ENCODE measurements around the gene CENPH.
"Not testable (repeated sequence)": the region's sequence is repeated elsewhere in the genome, so short reads cannot be mapped to it uniquely, and the experiment has no call there.

The CENPH gene

GRCh38 chr5:69166686-69167492 is 22.5 kb upstream of the CENPH start, which contains the start of gene CCNB1:
CCNB1 (plus strand) TSS chr5:69167150; CDS start chr5:69167263, 113 bp downstream.
- H3K27ac ChIP-seq (ENCODE audit: low read length) = no peak within 1 kb of the TSS
- H3K9me3 ChIP-seq (ENCODE audit: control insufficient read depth in 2 of 2, low read length in 2 of 2) = no peaks in the 10 kb centered on the region
- peak within 1 kb of the TSS; percentile 60 for H3K9ac ChIP-seq (ENCODE audit: low read length in 2 of 2)
- H3K4me1 ChIP-seq (ENCODE audit: control insufficient read depth, insufficient read depth, low read length) = peaks cover 13% of the 10 kb centered on the region
- H3K27me3 ChIP-seq (ENCODE audit: control insufficient read depth in 1 of 2, insufficient read depth in 2 of 2, low read length in 2 of 2) = no peaks in the 10 kb centered on the region
- no peaks in the 10 kb centered on the region for H3K36me3 ChIP-seq (ENCODE audit: control insufficient read depth in 2 of 2, insufficient read depth in 2 of 2, low read length in 2 of 2)
- peak within 1 kb of the TSS; percentile 91 to 96 for H3K4me3 ChIP-seq (ENCODE audit: low read length in 2 of 2)

- no peaks in the 10 kb centered on the region for H3K36me3 ChIP-seq (ENCODE audit: control insufficient read depth in 2 of 2, insufficient read depth in 2 of 2, low read length in 2 of 2)
- peaks cover 13% of the 10 kb centered on the region for H3K4me1 ChIP-seq (ENCODE audit: control insufficient read depth, insufficient read depth, low read length)
- H3K4me3 ChIP-seq (ENCODE audit: low read length in 2 of 2) = peak overlapping the region; percentile 91 to 96
- peak overlapping the region; percentile 60 for H3K9ac ChIP-seq (ENCODE audit: low read length in 2 of 2)
- H3K9me3 ChIP-seq (ENCODE audit: control insufficient read depth in 2 of 2, low read length in 2 of 2) = no peaks in the 10 kb centered on the region
- H3K27me3 ChIP-seq (ENCODE audit: control insufficient read depth in 1 of 2, insufficient read depth in 2 of 2, low read length in 2 of 2) = no peaks in the 10 kb centered on the region
- H3K27ac ChIP-seq (ENCODE audit: low read length) = no peak overlapping the region
These were observed 21.9 kb upstream of the CENPH start for GRCh38 chr5:69167493-69167855.

- peak overlapping the region in 1 of 2 donors; percentile 91 for H3K4me3 ChIP-seq (ENCODE audit: low read length in 2 of 2)
- H3K9ac ChIP-seq (ENCODE audit: low read length in 2 of 2) = no peak overlapping the region
- H3K27me3 ChIP-seq (ENCODE audit: control insufficient read depth in 1 of 2, insufficient read depth in 2 of 2, low read length in 2 of 2) = no peaks in the 10 kb centered on the region
- no peak overlapping the region for H3K27ac ChIP-seq (ENCODE audit: low read length)
- H3K4me1 ChIP-seq (ENCODE audit: control insufficient read depth, insufficient read depth, low read length) = peaks cover 13% of the 10 kb centered on the region
- H3K36me3 ChIP-seq (ENCODE audit: control insufficient read depth in 2 of 2, insufficient read depth in 2 of 2, low read length in 2 of 2) = no peaks in the 10 kb centered on the region
- no peaks in the 10 kb centered on the region for H3K9me3 ChIP-seq (ENCODE audit: control insufficient read depth in 2 of 2, low read length in 2 of 2)
These were observed 21.5 kb upstream of the CENPH start for GRCh38 chr5:69167929-69168328.

- Histone ChIP-seq H3K27ac (ENCODE audit: low read length) (no peak overlapping the region), H3K9ac (ENCODE audit: low read length in 2 of 2) (no peak overlapping the region), H3K36me3 (ENCODE audit: control insufficient read depth in 2 of 2, insufficient read depth in 2 of 2, low read length in 2 of 2) (peaks cover 0 to 4% of the 10 kb centered on the region in 2 donors), H3K4me3 (ENCODE audit: low read length in 2 of 2) (no peak overlapping the region), H3K27me3 (ENCODE audit: control insufficient read depth in 1 of 2, insufficient read depth in 2 of 2, low read length in 2 of 2) (no peaks in the 10 kb centered on the region), H3K4me1 (ENCODE audit: control insufficient read depth, insufficient read depth, low read length) (peaks cover 13% of the 10 kb centered on the region), H3K9me3 (ENCODE audit: control insufficient read depth in 2 of 2, low read length in 2 of 2) (no peaks in the 10 kb centered on the region)
These were observed 18.9 kb upstream of the CENPH start for GRCh38 chr5:69170495-69170894.

- Histone ChIP-seq H3K27ac (ENCODE audit: low read length) (no peak overlapping the region), H3K27me3 (ENCODE audit: control insufficient read depth in 1 of 2, insufficient read depth in 2 of 2, low read length in 2 of 2) (no peaks in the 10 kb centered on the region), H3K36me3 (ENCODE audit: control insufficient read depth in 2 of 2, insufficient read depth in 2 of 2, low read length in 2 of 2) (peaks cover 0 to 4% of the 10 kb centered on the region in 2 donors), H3K4me1 (ENCODE audit: control insufficient read depth, insufficient read depth, low read length) (peaks cover 13% of the 10 kb centered on the region), H3K9ac (ENCODE audit: low read length in 2 of 2) (no peak overlapping the region), H3K4me3 (ENCODE audit: low read length in 2 of 2) (no peak overlapping the region), H3K9me3 (ENCODE audit: control insufficient read depth in 2 of 2, low read length in 2 of 2) (no peaks in the 10 kb centered on the region)
These were observed 18.4 kb upstream of the CENPH start for GRCh38 chr5:69170969-69171368.

GRCh38 chr5:69181659-69182293 is 7.6 kb upstream of the CENPH start:
- H3K36me3 ChIP-seq (ENCODE audit: control insufficient read depth in 2 of 2, insufficient read depth in 2 of 2, low read length in 2 of 2); H3K9ac ChIP-seq (ENCODE audit: low read length in 2 of 2); H3K27me3 ChIP-seq (ENCODE audit: control insufficient read depth in 1 of 2, insufficient read depth in 2 of 2, low read length in 2 of 2); H3K4me3 ChIP-seq (ENCODE audit: low read length in 2 of 2); H3K4me1 ChIP-seq (ENCODE audit: control insufficient read depth, insufficient read depth, low read length); H3K9me3 ChIP-seq (ENCODE audit: control insufficient read depth in 2 of 2, low read length in 2 of 2); H3K27ac ChIP-seq (ENCODE audit: low read length): not testable (repeated sequence)

- Histone ChIP-seq H3K27ac (ENCODE audit: low read length) (no peak overlapping the region), H3K9ac (ENCODE audit: low read length in 2 of 2) (no peak overlapping the region), H3K36me3 (ENCODE audit: control insufficient read depth in 2 of 2, insufficient read depth in 2 of 2, low read length in 2 of 2) (no peaks in the 10 kb centered on the region), H3K4me1 (ENCODE audit: control insufficient read depth, insufficient read depth, low read length) (peaks cover 8% of the 10 kb centered on the region), H3K4me3 (ENCODE audit: low read length in 2 of 2) (no peak overlapping the region), H3K9me3 (ENCODE audit: control insufficient read depth in 2 of 2, low read length in 2 of 2) (no peaks in the 10 kb centered on the region), H3K27me3 (ENCODE audit: control insufficient read depth in 1 of 2, insufficient read depth in 2 of 2, low read length in 2 of 2) (no peaks in the 10 kb centered on the region)
These were observed 4.8 kb upstream of the CENPH start for GRCh38 chr5:69184621-69185020.

- H3K4me3 ChIP-seq (ENCODE audit: low read length in 2 of 2) = no peak overlapping the region
- H3K4me1 ChIP-seq (ENCODE audit: control insufficient read depth, insufficient read depth, low read length) = peaks cover 14% of the 10 kb centered on the region
- no peak overlapping the region for H3K27ac ChIP-seq (ENCODE audit: low read length)
- H3K9ac ChIP-seq (ENCODE audit: low read length in 2 of 2) = no peak overlapping the region
- H3K36me3 ChIP-seq (ENCODE audit: control insufficient read depth in 2 of 2, insufficient read depth in 2 of 2, low read length in 2 of 2) = no peaks in the 10 kb centered on the region
- H3K27me3 ChIP-seq (ENCODE audit: control insufficient read depth in 1 of 2, insufficient read depth in 2 of 2, low read length in 2 of 2) = no peaks in the 10 kb centered on the region
- H3K9me3 ChIP-seq (ENCODE audit: control insufficient read depth in 2 of 2, low read length in 2 of 2) = no peaks in the 10 kb centered on the region
These were observed 2.0 kb upstream of the CENPH start for GRCh38 chr5:69187342-69187741.

- Histone ChIP-seq H3K4me3 (ENCODE audit: low read length in 2 of 2) (peak overlapping the region; percentile 98), H3K9ac (ENCODE audit: low read length in 2 of 2) (peak overlapping the region; percentile 76 to 89), H3K36me3 (ENCODE audit: control insufficient read depth in 2 of 2, insufficient read depth in 2 of 2, low read length in 2 of 2) (no peaks in the 10 kb centered on the region), H3K27me3 (ENCODE audit: control insufficient read depth in 1 of 2, insufficient read depth in 2 of 2, low read length in 2 of 2) (no peaks in the 10 kb centered on the region), H3K9me3 (ENCODE audit: control insufficient read depth in 2 of 2, low read length in 2 of 2) (no peaks in the 10 kb centered on the region), H3K27ac (ENCODE audit: low read length) (peak overlapping the region; percentile 64), H3K4me1 (ENCODE audit: control insufficient read depth, insufficient read depth, low read length) (peaks cover 14% of the 10 kb centered on the region)
These were observed 597 bp upstream of the CENPH start for GRCh38 chr5:69188811-69189161.

GRCh38 chr5:69202497-69202896 is 13.1 kb downstream of the CENPH start:
- Histone ChIP-seq H3K4me3 (ENCODE audit: low read length in 2 of 2) (no peak overlapping the region), H3K27ac (ENCODE audit: low read length) (no peak overlapping the region), H3K36me3 (ENCODE audit: control insufficient read depth in 2 of 2, insufficient read depth in 2 of 2, low read length in 2 of 2) (no peaks in the 10 kb centered on the region)

More at GRCh38 chr5:69202497-69202896, 13.1 kb downstream of the CENPH start:
- no peaks in the 10 kb centered on the region for H3K4me1 ChIP-seq (ENCODE audit: control insufficient read depth, insufficient read depth, low read length)
- no peaks in the 10 kb centered on the region for H3K27me3 ChIP-seq (ENCODE audit: control insufficient read depth in 1 of 2, insufficient read depth in 2 of 2, low read length in 2 of 2)
- H3K9ac ChIP-seq (ENCODE audit: low read length in 2 of 2) = no peak overlapping the region
- H3K9me3 ChIP-seq (ENCODE audit: control insufficient read depth in 2 of 2, low read length in 2 of 2) = no peaks in the 10 kb centered on the region
